Ramos (cell line): ENCODE measurements around the gene GRB10.
"Not testable (repeated sequence)": the region's sequence is repeated elsewhere in the genome, so short reads cannot be mapped to it uniquely, and the experiment has no call there.

Source experiments
- in situ Hi-C: fragments of 300-500 bp; cut with MboI; formaldehyde crosslinking; loops from one replicate; pipeline ENCODE4 v1.14.3; 2022; ENCODE audit warnings: low sequenced_read_pairs; ENCODE audit not compliant: unreplicated experiment

GRB10 gene

DNA sequence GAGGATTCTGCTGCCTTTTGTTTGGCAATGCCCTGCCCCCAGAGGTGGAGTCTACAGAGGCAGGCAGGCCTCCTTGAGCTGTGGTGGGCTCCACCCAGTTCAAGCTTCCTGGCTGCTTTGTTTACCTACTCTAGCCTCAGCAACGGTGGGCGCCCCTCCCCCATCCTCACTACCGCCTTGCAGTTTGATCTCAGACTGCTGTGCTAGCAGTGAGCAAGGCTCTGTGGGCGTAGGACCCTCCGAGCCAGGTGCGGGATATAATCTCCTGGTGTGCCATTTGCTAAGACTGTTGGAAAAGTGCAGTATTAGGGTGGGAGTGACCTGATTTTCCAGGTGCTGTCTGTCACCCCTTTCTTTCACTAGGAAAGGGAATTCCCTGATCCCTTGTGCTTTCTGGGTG is 206.3 kb downstream of the GRB10 start:
- in situ Hi-C loops = not testable (repeated sequence)

DNA sequence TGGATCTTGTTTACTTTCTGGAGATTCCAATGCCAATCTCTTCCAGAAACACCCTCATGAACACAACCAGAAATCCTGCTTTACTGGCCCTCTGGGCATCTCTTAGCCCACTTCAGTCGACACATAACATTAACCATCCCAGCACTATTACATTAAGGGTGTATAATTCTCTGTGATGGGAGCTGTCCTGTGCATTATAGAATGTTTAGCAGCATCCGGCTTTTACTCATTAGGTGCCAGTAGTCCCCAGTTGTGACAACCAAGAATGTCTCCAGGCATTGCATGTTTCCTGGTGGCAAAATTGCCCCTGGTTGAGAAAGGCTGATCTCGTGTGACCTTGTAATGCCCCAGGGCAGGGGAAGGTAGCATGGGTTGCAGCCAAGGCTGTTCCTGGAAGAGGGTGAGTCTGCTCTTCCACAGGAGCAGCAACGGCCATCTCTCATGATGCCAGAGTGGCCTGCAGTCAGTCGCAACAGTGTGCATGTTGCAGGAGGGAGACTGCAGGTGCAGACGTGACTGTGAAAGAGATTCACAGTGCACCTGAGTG is 214.9 kb downstream of the GRB10 start:
- in situ Hi-C loops = no loop called here

DNA sequence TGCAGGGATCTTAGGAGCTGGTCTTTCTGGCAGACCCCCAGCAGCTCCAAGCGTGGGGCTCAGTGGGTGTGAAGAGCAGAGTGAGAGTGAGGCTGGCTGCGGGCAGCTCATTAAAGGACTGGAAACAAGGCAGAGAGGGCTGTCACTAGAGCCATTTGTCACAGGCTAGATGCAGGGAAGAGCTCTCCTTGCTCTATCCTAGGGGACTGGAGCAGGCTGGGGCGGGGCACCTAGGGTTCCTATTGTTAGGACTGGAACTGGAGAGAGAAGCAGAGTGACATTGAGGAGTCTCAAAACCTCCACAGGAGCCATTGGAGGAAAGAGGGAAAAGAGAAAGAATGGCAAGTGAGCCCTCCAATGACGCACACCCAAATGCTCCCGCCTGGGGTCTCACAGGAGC is 216.7 kb downstream of the GRB10 start:
- in situ Hi-C loops = no loop called here

DNA sequence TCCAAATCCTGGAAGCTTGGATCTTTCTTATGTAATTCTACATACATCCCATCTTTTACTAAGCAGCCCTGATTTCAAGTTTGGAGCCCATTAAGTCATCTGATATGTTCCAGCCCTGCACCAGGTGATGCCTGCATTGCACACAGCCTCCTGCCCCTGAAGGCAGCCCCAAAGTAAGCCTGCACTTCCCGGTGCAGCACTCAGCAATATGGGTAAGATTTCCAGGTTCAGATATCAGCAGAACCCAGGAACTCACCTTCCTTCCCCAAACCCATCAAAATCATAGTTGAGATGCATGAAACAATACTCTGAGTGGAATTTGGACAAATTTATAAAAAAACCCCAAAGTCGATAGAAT is 217.2 kb downstream of the GRB10 start:
- in situ Hi-C loops = no loop called here

DNA sequence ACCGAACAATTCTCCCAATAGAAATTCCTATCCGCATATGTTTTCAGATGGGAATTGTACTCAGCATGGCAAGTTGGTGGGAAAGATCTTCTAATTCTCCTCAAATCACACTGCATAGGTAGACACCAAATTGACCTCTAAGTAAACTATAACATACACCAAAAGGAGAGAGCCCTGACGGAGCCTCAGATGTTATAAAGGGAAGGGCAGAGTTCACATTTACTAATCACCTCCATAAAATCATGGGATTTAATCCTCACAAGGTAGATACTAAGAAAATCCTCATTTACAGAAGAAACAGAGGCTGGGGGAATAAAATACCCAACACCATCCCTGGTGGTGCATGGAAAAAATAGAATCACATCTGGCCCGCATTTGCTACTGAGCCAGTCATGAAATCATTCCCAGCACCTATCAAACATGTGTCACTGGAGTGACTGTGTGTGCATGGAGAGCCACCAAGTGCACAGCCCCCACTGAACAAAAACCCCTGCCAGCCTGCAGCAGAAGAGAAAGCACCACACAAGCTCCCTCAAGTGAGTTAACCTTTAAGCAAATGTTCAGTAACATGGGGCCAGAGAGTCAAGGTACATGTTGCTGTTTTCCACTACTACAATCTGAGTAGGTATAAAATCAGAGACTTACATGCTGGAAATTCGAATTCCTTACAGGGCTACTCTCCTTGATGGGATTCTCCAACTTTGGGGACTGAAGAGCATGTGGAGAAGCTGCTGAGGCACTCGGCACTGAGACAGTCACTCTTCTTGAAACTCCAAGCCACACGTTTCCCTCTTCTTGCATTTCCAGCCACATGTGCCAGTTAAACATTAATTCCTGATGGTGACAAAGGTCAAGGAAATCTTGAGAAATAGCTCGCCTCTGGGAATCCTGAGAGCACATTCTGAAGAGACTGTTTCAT is 217.8 kb downstream of the GRB10 start, which contains the start of gene DDC:
DDC (minus strand) TSS at position 766 of the 919 bp plus-strand sequence. CDS start 21,320 bp downstream, outside the sequence.
- in situ Hi-C loops = no loop called here

DNA sequence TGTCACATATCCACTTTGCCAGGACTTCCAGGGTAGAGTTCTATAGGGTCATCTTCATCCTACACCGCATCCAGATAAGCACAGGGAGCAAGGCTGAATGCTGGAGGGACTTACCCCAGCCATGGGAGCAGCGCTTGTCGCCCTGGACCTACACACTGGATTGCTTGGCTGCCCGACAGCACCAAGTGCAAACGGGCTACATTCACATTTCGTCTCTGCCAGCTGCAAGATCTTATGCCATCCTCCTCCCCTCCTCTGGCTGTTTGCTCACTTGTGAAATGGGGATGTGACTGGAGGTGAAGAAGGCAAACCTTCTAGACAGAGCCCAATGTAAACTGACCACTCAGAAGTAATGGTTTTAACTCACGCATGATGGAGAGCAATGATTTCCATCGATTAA is 218.5 kb downstream of the GRB10 start:
- in situ Hi-C loops = no loop called here

DNA sequence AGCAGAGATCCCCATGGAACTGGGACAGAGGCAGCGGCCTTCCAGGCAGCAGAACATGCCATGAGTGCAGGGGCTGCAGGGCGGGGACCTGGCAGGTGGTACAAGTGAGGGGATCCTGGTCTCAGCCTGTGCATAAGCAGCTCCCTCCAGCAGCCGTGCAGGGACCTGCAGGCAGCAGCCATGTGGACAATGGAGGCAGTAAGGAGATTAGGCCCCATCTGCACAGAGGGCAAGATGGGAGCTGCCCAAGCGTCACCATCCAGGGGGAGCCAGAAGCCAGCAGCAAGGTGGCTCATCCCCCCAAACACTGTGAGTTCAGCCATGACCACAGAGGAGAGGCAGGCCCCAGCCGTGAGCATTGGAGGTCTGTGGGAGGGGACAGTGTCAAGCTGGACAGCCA is 220.6 kb downstream of the GRB10 start:
- in situ Hi-C loops = no loop called here

DNA sequence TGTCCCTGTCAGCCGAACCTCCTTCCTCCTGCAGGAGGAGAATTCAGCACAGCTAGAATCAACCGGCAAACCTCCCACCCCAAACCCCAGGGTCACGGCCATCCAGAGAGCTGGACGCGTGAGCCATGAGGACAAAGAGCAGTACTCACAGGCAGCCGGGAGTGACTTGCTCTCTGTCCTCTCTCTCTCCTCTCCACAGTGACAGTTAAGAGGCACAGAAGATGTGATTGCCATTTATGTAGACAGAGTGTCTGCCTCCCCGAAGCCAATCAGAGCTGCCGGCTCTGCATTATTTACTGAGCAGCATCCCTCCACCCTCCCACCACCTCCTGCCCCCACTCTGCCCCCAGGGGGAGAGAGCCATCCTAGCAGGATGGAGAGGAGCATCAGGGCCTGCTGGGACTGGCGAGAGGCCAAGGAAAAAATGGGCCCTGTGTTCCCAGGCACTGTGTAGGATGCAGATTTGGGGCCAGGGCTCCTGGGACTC is 221.8 kb downstream of the GRB10 start:
- in situ Hi-C loops = no loop called here

DNA sequence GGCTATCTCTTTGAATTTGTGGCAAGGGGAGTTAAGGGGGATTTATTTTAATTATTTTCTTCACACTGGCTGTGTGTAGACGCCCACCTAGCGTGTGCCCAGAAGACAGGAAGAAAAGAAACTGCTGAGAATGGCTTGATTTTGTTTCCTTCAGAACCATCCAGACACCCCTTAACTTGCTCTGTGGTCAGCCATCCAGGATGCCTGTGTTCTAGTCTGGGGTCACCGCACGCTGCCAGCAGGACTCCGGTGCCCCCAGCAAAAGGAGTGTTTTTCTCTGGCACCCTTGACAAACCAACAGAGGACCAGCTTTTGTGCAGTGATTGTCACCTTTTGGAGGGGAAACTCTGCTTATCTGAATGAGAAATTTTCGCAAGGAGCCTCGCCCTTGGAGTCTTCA is 222.8 kb downstream of the GRB10 start:
- in situ Hi-C loops = no loop called here

DNA sequence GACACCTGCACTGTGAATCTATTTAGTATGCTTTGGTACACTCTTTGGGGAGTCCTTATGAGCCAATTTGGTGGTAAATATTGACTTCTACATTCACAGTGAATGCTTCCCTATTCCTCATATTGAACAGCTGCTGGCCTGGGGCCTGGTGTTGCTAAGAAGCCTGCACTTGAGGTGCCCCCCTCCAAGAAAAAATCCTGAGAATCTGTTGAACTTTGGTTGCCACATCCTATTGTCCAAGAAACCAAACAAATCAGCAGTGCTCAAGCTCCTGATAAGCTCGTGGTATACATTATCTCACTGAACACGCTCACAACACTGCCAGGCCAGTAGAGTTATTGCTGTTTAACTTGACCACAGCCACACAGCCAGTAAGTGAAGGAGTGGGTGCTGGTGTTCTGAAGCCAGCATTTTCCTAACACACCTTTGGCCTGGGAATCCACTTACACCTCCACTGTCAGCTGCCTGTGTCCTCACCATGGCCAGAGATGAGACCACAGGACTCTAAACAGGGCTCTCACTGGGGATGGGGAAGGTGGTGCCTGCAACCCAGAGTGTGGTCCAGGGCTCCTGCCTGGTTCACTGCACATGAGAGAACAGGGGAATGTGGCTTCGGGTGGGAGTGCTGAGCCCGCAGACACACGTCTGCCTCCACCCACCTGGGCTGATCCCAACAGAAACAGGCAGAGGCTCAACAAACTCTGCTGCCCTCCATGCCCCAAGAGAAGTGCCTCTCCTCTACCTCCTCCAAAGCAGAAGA is 224.2 kb downstream of the GRB10 start:
- in situ Hi-C loops = no loop called here

DNA sequence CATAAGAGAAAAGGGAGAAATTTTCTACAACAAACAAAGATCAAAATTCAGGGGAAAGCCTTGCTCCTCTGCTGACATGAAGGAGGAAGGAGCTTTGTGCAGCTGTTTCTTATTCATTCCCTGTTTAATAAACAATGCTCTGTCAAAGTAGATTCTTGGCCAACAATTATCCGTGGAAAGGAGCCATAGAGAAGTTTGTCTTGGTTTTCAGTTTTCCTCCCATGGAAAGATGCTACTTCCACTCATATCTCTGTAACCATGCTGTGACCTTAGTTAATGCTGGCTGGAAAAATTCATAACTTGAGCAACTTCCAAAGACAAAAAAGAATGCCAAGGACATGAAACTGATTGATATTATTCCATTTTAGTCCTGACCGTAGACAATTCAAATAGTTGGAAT is 225.6 kb downstream of the GRB10 start:
- in situ Hi-C loops = no loop called here

DNA sequence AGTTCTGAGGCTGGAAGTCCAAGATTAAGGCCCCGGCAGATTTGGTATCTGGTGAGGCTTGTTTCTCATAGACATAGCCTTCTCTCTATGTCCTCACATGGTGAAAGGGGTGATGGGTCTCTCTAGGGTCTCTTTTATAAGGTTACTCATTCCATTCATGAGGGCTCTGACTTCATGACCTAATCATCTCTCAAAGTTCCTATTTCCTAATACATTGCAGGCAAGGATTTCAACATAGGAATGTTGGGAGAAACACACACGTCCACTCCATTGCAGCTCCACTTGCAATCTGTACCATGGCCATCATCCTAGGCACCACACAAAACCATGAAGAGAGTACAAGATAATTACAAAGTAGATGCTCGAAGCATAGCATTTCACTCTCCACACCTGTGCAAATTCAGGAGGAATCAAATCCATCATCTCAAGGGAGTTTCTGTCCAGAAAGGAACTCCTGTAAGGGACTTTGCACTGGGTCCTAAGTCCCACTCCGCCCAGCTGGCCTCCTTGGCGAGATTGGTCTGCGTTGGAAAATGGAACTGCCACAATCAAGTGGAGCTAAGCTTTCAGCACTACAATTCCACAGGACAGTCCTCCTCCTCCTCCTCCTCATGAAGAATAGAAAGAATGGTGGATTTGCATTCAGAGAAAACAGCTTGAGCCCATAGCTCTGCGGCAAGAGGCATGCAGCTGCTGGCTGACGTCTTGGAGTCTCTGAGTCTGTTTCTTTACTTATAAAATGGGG is 226.3 kb downstream of the GRB10 start:
- in situ Hi-C loops = no loop called here

DNA sequence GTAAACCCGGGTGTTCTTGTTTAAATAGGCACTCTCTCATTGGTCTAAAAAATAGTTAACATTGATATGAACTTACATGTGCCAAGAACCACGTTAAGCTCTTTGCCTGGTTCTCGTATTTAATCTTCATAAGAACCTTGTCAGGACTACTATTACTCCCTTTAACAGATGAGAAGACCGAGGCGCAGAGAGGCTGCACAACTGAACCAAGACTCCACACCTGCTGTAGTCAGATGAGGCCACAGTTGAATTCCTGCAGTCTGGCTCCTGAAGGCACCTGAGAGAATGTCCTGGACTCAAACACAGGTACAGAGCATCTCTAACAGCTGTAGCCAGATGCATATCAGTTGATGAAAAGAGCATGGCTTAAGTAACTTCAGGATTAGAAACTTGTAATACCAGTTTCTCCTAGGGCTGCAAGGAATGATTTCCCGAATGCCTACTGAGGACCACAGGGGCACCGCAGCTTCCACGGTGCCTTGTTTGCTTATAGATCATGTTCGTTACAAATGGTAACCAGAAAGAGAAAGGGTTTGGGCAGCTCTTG is 227.0 kb downstream of the GRB10 start:
- in situ Hi-C loops = no loop called here

DNA sequence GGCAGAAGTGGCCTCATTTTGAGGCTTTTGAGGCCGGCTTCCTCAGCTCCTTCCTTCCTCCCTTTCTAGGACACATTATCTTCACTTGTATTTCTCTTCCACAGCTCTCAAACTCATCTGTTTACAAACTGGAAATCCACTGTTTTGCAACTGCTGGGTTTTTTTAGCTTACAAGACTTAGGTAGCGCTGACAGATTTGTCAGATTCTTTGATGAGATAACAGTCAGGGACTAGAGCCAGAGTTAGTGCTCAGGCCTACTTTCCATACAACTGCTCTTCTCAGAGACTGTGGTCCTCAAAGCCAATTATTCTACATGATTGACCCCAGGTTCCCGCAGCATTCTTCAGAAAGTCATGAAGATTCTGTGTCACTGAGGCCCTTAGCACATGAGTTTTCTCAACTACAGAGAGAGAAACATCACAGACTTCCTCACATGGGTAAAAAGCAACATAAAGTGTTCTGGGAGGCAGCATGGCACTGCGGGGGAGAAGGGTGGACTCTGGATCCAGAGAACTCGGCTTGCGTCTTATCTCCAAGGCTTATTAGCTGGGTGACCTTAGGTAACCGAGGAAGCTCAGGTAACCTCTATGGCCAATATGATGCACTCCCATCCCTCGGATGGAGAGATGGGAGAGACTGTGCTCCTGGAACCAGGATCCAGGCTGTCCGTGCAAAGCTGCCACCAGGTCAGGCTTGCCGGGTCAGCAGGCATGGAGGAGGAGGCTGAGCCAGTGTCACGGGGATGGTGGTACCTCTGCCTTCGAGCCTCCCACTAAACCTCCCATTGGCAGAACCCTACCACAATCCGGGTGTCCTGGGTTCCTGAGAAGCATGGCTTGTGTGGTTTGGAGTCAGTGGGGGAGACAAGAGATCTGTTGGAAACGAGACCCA is 228.0 kb downstream of the GRB10 start:
- in situ Hi-C loops = no loop called here

DNA sequence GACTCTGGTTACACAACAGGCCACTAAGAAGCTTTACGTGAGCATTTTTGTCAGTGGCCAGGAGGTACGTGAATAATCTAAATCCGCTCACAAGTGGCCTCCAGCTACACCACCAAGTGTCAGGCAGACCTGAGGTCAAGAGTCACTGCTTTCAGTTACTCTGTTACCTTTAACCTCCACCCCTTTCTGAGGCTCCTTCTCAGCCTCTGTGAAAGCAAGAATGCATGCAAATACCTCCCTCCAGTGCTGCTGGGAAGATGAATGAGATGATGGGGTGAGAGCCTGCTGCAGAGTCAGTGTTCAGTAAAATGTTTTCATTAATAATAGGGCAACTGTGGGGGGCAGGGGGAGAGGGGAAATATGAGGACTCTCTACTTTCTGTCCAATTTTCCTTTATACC is 228.7 kb downstream of the GRB10 start:
- in situ Hi-C loops = no loop called here

DNA sequence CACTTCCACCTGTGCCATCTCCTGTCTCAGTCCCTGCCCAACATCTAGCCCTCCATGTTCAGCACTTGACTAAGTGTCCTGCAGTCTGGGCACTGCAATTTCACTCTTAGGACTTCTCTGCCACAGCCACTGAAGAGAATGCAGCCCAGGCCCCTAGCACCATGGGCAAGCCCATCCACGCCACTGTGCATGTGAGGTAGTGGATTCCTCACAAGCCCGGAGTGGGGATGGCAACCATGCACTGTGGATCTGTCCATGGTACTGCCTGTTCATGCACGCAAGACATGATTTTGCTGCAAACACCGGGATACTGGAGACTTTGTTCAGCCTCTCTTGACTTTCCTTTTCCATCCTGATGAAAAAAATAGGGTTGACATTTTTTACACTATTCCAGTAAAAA is 229.8 kb downstream of the GRB10 start:
- in situ Hi-C loops = no loop called here

DNA sequence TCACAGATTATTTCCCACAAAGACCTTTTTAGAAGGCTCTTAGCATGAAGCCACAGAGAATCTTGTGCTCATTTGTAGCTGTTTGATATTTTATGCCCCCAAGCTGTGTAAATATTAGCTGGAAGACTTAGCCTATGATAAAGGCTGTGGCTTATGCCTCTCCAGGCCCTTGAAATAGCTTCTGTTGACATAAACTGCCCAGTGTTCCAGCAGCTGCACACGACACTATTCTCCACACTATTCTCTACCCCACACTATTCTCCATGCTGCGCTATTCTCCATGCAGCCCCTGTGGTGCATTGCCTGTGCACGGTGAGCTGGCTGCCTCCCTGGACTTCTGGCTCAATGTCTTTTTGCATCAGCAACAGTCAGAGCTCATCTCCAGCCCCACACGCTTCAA is 230.6 kb downstream of the GRB10 start:
- in situ Hi-C loops = no loop called here

DNA sequence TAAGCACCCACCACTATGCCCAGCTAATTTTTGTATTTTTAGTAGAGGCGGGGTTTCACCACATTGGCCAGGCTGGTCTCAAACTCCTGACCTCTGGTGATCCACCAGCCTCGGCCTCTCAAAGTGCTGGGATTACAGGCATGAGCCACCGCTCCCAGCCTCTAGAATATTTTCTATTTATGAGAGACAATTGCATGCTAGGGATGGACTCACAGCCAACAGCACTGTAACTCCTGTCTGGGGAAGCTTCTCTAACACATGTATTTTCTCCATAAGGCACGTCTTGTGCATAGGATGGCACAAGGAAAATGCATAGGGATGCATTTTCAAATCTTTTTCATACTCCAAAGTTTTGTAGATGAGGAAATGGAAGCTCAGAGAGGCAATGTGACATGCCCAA is 237.1 kb downstream of the GRB10 start:
- in situ Hi-C loops = not testable (repeated sequence)

DNA sequence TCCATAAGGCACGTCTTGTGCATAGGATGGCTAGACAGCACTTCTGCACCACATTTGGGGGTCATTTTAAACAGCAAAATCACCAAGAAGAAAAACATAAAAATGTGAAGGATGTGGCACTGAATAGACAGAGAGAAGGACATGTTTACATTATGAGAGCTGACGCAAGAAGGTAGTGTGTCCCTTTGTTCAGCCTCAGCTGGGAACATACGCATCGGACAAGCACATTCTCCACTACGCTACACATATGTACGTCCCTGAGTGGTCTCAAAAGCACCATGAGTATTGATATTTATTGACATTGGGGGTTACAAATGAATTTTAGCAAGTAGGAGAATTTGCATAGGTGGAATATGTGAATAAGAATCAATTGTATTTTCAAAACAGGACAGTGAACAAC is 237.7 kb downstream of the GRB10 start:
- in situ Hi-C loops = no loop called here
